Memory B cell (primary cell): Measurements from ENCODE around the gene COL4A5.
"Not testable (repeated sequence)": the region's sequence is repeated elsewhere in the genome, so short reads cannot be mapped to it uniquely, and the experiment has no call there.

Source experiments
- ATAC-seq: fragments of 150-1000 bp; cut with Tn5 transposase; 2 replicates; pipeline ENCODE4 v1.10.0; 2021; ENCODE audit warnings: low read depth, mild to moderate bottlenecking, moderate library complexity
- DNase-seq, 2 donors: peaks; one replicate each; pipeline ENCODE4 v3.0.0; 2022; ENCODE audit warnings: low spot score in 2 of 2
- H3K27ac Mint-ChIP-seq: one replicate; pipeline ENCODE4 v1.8.0; 2022; ENCODE audit warnings: mild to moderate bottlenecking, moderate library complexity, mixed read lengths
- H3K27me3 Mint-ChIP-seq: one replicate; pipeline ENCODE4 v1.8.0; 2022; ENCODE audit warnings: mixed read lengths
- H3K36me3 Mint-ChIP-seq: one replicate; pipeline ENCODE4 v1.8.0; 2022; ENCODE audit warnings: mild to moderate bottlenecking, mixed read lengths
- H3K4me1 Mint-ChIP-seq: one replicate; pipeline ENCODE4 v1.8.0; 2022; ENCODE audit warnings: mixed read lengths
- H3K4me3 Mint-ChIP-seq: one replicate; pipeline ENCODE4 v1.8.0; 2022; ENCODE audit warnings: mild to moderate bottlenecking, moderate library complexity, mixed read lengths
- H3K9me3 Mint-ChIP-seq: one replicate; pipeline ENCODE4 v1.8.0; 2022; ENCODE audit warnings: mixed read lengths

The COL4A5 gene

DNA sequence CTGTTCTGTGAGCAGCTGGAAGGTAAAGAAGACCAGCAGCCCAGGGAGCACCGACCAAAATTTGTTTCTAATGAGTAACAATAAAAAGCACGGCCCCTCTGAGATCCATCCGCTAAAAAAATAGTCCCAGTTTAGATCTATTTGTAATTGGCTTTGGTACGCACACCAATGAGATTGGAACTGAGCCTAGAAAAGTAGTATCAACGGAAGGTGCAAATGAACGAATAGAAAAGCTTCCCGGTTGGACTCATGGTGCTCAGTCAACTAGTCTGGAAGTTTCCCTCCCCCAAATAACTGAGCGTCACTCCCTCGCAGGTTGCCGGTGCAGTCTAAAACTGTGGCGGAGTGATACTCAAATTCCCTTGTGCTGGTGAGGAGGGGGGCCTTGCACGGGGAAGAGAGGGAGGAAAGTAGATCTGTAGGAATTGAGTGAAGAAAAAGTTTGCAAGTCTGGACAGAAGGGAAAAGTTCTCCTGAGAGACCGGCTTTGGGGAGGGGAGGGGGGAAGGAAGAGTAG is at the start of gene COL4A5:
TSS of gene COL4A5 (plus strand) at position 413 of the 517 bp plus-strand sequence. CDS start 288 bp downstream, outside the sequence.
- H3K9me3 Mint-ChIP-seq: no peaks in the 10 kb centered on the region
- no peak within 1 kb of the TSS for H3K27ac Mint-ChIP-seq
- H3K4me1 Mint-ChIP-seq: peaks cover 5% of the 10 kb centered on the region
- peak within 1 kb of the TSS; percentile 72 for H3K4me3 Mint-ChIP-seq
- ATAC-seq (no peak), DNase-seq (no peak)
- H3K36me3 Mint-ChIP-seq: no peaks in the 10 kb centered on the region
- H3K27me3 Mint-ChIP-seq: peaks cover 3% of the 10 kb centered on the region

DNA sequence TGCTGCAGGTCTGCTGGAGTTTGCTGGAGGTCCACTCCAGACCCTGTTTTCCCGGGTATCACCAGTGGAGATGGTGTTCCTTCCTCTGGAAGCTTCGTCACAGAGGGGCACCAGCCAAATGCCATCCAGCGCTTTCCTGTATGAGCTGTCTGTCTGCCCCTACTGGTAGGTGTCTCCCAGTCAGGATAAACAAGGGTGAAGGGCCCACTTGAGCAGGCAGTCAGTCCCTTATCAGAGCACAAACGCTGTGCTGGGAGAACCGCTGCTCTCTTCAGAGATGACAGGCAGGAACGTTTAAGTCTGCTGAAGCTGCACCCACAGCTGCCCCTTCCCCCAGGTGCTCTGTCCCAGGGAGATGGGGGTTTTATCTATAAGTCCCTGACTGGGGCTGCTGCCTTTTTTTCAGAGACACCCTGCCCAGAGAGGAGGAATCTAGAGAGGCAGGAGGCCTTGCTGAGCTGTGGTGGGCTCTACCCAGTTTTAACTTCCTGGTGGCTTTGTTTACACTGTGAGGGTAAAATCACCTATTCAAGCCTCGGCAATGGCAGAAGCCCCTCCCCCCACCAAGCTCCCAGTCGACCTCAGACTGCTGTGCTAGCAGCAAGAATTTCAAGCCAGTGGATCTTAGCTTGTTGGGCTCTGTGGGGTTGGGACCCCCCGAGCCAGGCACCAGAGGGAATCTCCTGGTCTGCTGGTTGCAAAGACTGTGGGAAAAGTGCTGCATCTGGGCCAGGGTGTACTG is 48.5 kb upstream of the COL4A5 start:
- H3K9me3 Mint-ChIP-seq, DNase-seq, ATAC-seq, H3K36me3 Mint-ChIP-seq, H3K27ac Mint-ChIP-seq, H3K27me3 Mint-ChIP-seq, H3K4me1 Mint-ChIP-seq, H3K4me3 Mint-ChIP-seq: not testable (repeated sequence)

DNA sequence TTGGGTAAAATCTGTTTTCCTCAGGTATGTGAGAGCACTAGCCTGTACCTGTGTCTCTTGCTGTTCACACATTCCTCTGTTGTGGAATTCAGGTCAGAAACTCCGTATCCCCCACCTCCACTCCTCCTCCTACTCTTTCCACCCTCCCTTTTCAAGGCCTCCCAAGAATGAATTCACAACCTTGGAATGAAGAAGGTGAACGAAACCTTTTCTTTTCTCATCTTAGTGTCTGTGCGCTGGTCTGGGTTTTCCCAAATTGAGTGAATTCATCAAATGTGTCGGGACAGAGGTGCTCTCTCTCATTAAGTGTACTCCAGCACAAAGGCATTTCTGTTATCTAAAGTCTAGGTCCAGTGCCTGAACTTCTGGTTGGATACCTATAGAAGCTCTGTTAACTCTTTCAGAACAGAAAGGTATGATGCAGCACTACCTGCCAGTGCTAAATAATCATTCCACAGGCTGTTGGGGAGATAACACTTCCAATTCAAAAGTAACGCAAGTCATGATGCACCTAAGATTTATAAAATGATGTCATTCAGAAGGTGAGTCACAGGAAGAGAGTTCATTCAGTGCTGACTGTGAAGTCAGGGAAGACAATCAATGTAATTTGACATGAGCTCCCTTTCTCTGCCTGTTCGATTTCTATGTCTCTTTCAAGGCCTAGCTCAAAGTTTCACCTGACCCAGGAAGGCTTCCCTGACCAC is 43.3 kb upstream of the COL4A5 start:
- no peaks in the 10 kb centered on the region for H3K4me1 Mint-ChIP-seq
- H3K27me3 Mint-ChIP-seq: no peaks in the 10 kb centered on the region
- ATAC-seq: no peak
- no peaks in the 10 kb centered on the region for H3K36me3 Mint-ChIP-seq
- no peak overlapping the region for H3K4me3 Mint-ChIP-seq
- H3K9me3 Mint-ChIP-seq: no peaks in the 10 kb centered on the region
- no peak for DNase-seq
- H3K27ac Mint-ChIP-seq: no peak overlapping the region

DNA sequence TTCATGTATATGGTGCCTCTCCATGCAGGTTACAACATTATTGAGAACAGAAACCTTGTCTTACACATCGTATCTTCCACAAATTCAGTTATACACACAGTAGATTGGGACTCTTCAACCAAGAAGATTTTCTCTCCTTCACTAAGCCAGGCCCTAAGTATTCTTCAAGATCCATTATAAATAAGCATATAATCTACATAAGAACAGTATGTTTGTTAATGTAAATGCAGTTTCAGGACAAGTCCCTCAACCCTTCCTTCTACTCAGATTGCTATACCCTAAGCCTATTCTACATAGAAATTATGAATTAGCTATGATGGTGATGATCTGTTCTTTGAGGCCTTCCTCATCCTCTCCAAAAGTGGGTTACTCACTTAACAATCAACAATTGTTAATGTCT is 42.7 kb upstream of the COL4A5 start:
- DNase-seq (no peak), ATAC-seq (no peak)
- H3K9me3 Mint-ChIP-seq: no peaks in the 10 kb centered on the region
- no peaks in the 10 kb centered on the region for H3K27me3 Mint-ChIP-seq
- no peak overlapping the region for H3K27ac Mint-ChIP-seq
- H3K4me1 Mint-ChIP-seq: no peaks in the 10 kb centered on the region
- no peaks in the 10 kb centered on the region for H3K36me3 Mint-ChIP-seq
- H3K4me3 Mint-ChIP-seq: no peak overlapping the region

DNA sequence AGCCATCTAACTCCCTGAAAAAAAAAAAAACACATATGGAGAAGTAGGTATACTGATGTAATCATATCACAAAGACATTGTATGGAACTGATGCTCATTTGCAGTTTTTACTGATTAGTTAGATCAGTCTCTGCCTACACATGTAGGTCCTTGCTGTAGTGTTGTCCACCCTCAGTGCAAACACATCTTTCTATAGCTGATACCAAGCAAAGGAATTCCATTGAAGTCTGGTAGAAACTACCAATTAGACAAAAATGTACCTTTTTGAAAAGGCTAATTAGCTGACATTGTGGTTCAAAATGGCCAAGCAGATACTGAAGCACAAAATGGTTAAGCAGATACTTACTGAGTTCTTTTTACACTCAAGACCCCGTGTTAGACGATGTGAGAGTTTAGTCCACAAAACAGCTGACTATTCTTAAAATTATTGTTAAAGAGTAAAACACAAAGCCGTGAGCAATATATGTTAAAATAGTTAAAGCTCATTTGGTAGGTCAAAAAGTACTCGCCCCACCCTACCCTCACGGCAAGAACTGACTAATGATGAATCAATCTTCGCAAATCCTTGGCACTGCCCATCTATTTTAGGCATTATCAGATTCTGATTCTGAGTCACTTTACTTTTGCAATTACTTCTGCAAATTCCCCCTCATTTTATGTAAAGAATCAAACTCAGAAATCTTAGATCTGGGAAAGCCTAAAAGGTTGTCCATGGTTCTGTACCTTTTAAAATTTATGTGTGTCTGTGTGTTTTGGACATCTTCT is 41.8 kb upstream of the COL4A5 start:
- H3K27me3 Mint-ChIP-seq: no peaks in the 10 kb centered on the region
- no peak overlapping the region for H3K4me3 Mint-ChIP-seq
- no peak for ATAC-seq
- no peaks in the 10 kb centered on the region for H3K9me3 Mint-ChIP-seq
- no peak for DNase-seq
- H3K36me3 Mint-ChIP-seq: no peaks in the 10 kb centered on the region
- H3K4me1 Mint-ChIP-seq: no peaks in the 10 kb centered on the region
- no peak overlapping the region for H3K27ac Mint-ChIP-seq

DNA sequence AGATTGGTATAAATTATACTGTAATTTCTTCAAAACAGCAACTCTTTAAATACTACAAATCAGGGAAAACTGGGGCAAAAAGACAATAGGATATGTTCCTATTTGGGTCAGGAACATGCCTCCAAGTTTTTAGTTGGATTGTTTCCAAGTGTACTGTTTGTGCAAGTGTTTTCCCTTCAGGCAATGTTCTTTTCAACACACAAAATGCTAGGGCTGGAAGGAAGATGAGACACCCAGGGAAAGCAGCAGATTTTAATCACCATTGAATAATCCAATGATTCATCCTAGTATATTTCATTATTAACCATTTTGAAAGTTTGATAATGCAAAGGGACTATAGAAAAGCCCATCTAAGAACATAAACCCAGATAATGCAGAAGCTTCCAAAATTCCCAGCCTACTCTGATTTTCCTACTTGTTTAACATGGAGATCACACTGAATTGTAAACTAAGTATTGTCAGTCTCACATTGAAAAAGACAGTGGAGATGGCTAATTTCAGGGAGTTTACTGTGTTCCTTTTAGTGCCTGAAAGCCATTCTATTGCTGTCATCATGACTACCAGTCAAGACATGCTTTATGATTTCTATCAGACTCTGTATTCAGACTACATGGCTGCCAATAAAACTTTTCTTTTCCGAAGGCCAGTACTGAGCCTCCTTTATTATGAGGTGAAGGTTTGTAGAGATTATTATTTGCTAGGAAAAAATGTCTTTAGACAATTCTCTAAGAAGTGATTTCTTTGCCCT is 40.0 kb upstream of the COL4A5 start:
- Mint-ChIP-seq H3K4me1 (no peaks in the 10 kb centered on the region), H3K4me3 (no peak overlapping the region), H3K27ac (no peak overlapping the region), H3K36me3 (no peaks in the 10 kb centered on the region), H3K9me3 (no peaks in the 10 kb centered on the region), H3K27me3 (no peaks in the 10 kb centered on the region)
- no peak for ATAC-seq
- no peak for DNase-seq

DNA sequence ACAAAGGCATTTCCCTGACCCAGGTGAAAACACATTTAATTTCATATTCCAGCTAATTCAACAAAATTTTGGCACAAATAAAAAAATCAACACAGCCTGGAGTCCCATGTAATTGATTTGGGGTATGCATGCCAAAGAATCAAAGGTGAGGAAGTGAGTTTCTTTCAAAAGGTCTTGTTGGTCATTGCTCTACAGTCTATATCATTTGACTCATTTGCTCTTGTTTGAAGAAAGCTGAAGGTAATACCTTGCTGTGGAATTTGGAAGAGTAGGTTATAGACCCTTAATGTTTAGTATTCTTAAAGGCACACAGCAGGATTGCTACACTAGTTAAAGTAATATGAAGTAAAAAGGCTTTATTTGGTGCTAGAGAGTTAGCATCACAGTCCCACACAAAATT is 26.9 kb upstream of the COL4A5 start:
- Mint-ChIP-seq H3K4me3 (no peak overlapping the region), H3K4me1 (no peaks in the 10 kb centered on the region), H3K9me3 (no peaks in the 10 kb centered on the region), H3K36me3 (no peaks in the 10 kb centered on the region), H3K27ac (no peak overlapping the region), H3K27me3 (no peaks in the 10 kb centered on the region)
- ATAC-seq (no peak), DNase-seq (no peak)

DNA sequence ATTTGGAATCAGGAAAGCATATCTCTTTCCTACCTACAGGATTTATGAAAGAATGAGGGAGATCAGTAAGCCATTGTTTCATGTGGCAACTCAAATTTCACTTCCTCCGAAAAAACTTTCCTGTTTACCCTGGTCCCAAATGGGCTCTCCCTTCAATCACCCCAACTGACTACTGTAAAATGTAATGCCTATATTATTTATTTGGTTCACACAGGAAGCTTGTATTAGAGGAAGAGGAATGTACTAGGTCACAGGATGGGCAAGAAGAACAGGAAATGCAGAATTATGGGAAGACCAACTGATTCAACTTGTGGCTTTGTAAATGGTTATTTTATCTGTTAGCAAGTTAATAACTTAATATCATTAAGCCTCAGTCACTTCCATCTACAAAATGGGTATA is 24.5 kb upstream of the COL4A5 start:
- Mint-ChIP-seq H3K27me3 (no peaks in the 10 kb centered on the region), H3K4me1 (no peaks in the 10 kb centered on the region), H3K9me3 (no peaks in the 10 kb centered on the region)

DNA sequence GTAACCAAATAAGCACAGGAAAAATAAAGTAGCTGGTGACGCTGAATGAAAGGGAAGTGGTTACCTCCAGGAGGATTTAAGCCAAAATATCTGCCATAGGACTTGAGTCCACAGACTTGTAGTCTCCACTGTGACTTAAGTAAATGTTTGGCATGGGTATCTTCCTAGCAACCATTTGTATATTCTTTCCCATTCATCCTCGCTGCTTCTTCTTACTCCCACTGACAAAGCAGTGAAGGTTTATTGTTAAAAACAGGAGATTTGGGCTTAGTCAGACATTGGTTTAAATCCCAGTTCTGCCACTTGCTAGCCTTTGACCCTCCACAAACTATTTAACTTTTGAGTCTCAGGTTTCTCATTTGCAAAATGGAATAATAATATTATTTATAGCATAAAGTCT is 23.7 kb upstream of the COL4A5 start:
- H3K36me3 Mint-ChIP-seq: no peaks in the 10 kb centered on the region
- ATAC-seq (no peak), DNase-seq (no peak)
- H3K4me1 Mint-ChIP-seq: no peaks in the 10 kb centered on the region
- no peaks in the 10 kb centered on the region for H3K27me3 Mint-ChIP-seq
- no peaks in the 10 kb centered on the region for H3K9me3 Mint-ChIP-seq
- H3K4me3 Mint-ChIP-seq: no peak overlapping the region
- no peak overlapping the region for H3K27ac Mint-ChIP-seq

More for the DNA sequence above, 24.5 kb upstream of the COL4A5 start:
- Mint-ChIP-seq H3K27ac (no peak overlapping the region), H3K36me3 (no peaks in the 10 kb centered on the region), H3K4me3 (no peak overlapping the region)
- DNase-seq (no peak), ATAC-seq (no peak)

DNA sequence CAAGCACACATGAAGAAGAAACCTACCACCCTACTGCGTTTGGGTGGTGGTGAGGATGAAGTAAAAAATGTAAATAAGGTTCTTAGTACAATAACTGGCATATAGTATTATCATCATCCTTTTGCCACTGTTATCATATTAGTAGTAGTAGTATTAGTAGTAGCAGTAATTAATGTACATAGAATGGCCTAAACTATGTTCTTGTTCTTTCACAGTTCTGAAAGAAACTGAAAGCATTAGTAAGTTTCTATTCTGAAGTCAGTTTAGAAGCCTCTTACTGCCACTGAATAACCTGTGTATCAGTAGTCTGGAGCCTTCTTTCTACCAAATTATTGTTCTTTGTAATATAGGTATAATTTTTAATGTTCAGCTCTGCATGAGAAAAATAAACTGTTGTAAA is 22.4 kb upstream of the COL4A5 start:
- H3K27ac Mint-ChIP-seq: no peak overlapping the region
- no peak overlapping the region for H3K4me3 Mint-ChIP-seq
- H3K9me3 Mint-ChIP-seq: no peaks in the 10 kb centered on the region
- DNase-seq: no peak
- ATAC-seq: no peak
- no peaks in the 10 kb centered on the region for H3K4me1 Mint-ChIP-seq
- no peaks in the 10 kb centered on the region for H3K27me3 Mint-ChIP-seq
- H3K36me3 Mint-ChIP-seq: no peaks in the 10 kb centered on the region

DNA sequence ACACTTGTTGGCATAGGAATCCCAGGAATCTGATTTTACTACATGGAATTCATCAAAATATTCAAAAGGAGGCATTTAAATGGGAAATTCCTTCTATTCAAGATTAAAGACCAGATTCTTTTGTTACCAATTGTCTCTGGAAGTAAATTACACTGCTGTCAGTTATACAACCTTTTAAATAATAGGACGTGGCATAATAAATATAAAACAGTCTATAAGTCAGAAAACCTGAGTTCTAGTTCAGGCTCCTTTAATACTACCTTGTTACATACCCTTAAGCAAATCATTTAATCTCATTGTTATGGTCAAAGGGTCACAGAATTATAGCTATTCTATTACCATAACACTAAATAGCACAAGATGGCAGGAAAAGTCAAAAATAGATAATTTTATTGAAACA is 20.2 kb upstream of the COL4A5 start:
- DNase-seq (no peak), ATAC-seq (no peak)
- H3K4me1 Mint-ChIP-seq: no peaks in the 10 kb centered on the region
- no peaks in the 10 kb centered on the region for H3K9me3 Mint-ChIP-seq
- H3K4me3 Mint-ChIP-seq: no peak overlapping the region
- no peak overlapping the region for H3K27ac Mint-ChIP-seq
- H3K36me3 Mint-ChIP-seq: no peaks in the 10 kb centered on the region
- no peaks in the 10 kb centered on the region for H3K27me3 Mint-ChIP-seq

DNA sequence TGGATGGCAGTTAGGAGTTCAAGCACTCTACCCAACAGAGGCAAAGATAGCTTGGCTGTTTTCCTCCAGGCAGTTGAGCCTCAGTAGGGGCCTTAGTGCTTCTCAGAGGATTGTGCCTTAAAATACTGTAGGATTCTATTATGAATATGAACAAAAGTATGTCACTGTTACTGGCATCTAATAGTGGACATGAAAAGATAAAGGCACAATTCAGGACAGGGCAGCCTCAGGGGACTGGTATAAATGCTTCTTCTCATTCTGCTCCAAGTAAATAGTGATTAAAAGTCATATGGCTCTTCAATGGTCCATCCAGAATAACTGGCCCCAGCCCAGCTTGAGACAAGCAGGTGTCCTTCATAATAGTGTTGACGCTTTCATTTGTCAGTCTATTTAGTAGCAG is 19.2 kb upstream of the COL4A5 start:
- no peak overlapping the region for H3K4me3 Mint-ChIP-seq
- no peaks in the 10 kb centered on the region for H3K27me3 Mint-ChIP-seq
- H3K4me1 Mint-ChIP-seq: no peaks in the 10 kb centered on the region
- H3K9me3 Mint-ChIP-seq: no peaks in the 10 kb centered on the region
- DNase-seq (no peak), ATAC-seq (no peak)
- H3K36me3 Mint-ChIP-seq: no peaks in the 10 kb centered on the region
- no peak overlapping the region for H3K27ac Mint-ChIP-seq

DNA sequence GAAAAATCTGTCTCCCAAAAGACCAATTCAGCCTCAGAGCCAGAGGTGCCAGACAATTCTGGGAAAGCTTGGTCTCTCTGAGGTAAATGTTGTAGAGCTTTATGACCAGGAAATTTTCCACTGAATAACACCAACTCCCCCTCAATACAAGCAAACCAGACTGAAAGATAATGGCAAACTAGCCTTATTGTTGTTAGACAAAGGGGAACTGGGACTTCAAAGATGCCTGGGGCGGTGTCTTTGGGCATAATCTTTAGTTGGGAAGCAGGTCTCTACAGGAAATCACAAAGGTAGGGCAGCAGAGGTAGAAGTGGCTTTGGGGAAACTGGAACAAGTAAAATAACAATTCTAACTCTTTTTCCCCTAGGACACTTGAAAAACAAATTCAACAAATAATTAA is 13.4 kb upstream of the COL4A5 start:
- H3K27me3 Mint-ChIP-seq: no peaks in the 10 kb centered on the region
- ATAC-seq (no peak), DNase-seq (no peak)
- no peak overlapping the region for H3K27ac Mint-ChIP-seq
- H3K4me3 Mint-ChIP-seq: no peak overlapping the region
- no peaks in the 10 kb centered on the region for H3K9me3 Mint-ChIP-seq
- no peaks in the 10 kb centered on the region for H3K36me3 Mint-ChIP-seq
- no peaks in the 10 kb centered on the region for H3K4me1 Mint-ChIP-seq

DNA sequence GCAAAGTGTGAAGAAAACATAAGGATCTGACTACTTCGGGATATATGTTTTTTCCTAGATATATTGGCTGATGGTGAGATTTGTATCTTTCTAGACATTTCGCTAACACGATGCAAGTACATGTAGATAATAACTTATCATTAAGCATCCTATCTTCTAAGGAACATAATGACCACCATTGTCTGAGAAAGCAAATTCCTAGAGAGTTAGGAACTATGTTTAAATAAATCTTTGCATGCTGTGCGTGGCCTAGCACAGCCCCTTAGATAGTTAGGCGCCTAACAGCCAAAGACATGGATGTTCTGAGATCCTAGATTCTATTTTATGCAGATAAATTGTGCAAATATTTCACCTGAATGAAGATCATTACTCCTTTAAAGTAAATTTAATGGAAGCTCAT is 4.4 kb upstream of the COL4A5 start:
- H3K9me3 Mint-ChIP-seq: no peaks in the 10 kb centered on the region
- ATAC-seq (no peak), DNase-seq (no peak)
- no peak overlapping the region for H3K4me3 Mint-ChIP-seq
- peaks cover 3% of the 10 kb centered on the region for H3K27me3 Mint-ChIP-seq
- H3K4me1 Mint-ChIP-seq: peaks cover 5% of the 10 kb centered on the region
- no peak overlapping the region for H3K27ac Mint-ChIP-seq
- no peaks in the 10 kb centered on the region for H3K36me3 Mint-ChIP-seq
